Stomach (tissue), 4 donors: ENCODE data around the gene CALY.

Source experiments
- EP300 ChIP-seq: sonication (generic); formaldehyde crosslinking; IDR thresholded peaks from one replicate; pipeline ENCODE4 v1.6.1; 2017; ENCODE audit warnings: antibody characterized with exemption
- POLR2A ChIP-seq, 4 donors: fragments of 450-650 bp; IDR thresholded peaks; one replicate each; pipeline ENCODE4 v1.6.1; 2016; ENCODE audit warnings: antibody characterized with exemption in 4 of 4, control low read depth in 2 of 4, mild to moderate bottlenecking in 1 of 4, moderate library complexity in 1 of 4
- TF ChIP-seq, protein P1 (sequence below), 7 experiments: fragments of 450-650 bp in 4 of 7; fragments of 200-600 bp in 3 of 7; sonication (generic) in 3 of 7; IDR thresholded peaks; one replicate each; pipeline ENCODE4 v1.5.1; 2016 to 2019; ENCODE audit warnings: antibody characterized with exemption in 7 of 7, control low read depth in 2 of 7, mild to moderate bottlenecking in 1 of 7

DNA sequence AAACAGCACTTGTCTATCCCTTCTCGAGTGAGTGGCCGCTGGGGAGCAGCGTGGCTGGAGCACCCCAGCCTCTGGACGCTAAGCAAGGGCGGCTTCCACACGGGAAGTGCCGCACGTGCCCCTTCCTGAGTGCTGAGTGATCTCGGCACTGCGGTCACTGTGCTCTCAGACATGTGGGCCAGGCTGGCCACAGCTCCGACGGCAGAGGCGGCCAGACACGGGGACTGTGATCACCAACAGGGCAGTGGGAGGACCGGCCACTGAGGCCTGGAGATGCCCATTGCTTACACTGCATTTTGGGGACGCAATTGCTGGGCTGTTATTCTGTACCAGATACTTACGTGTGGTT is 29.4 kb upstream of the CALY start:
- TF ChIP-seq POLR2A (IDR thresholded peaks at IDR 0.05) = no peak
- TF ChIP-seq EP300 = no peak
- TF ChIP-seq, protein P1, sequence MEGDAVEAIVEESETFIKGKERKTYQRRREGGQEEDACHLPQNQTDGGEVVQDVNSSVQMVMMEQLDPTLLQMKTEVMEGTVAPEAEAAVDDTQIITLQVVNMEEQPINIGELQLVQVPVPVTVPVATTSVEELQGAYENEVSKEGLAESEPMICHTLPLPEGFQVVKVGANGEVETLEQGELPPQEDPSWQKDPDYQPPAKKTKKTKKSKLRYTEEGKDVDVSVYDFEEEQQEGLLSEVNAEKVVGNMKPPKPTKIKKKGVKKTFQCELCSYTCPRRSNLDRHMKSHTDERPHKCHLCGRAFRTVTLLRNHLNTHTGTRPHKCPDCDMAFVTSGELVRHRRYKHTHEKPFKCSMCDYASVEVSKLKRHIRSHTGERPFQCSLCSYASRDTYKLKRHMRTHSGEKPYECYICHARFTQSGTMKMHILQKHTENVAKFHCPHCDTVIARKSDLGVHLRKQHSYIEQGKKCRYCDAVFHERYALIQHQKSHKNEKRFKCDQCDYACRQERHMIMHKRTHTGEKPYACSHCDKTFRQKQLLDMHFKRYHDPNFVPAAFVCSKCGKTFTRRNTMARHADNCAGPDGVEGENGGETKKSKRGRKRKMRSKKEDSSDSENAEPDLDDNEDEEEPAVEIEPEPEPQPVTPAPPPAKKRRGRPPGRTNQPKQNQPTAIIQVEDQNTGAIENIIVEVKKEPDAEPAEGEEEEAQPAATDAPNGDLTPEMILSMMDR (IDR thresholded peaks at IDR 0.05) = no peak
